Astrocyte of the cerebellum (primary cell): Measurements from ENCODE around the gene A2ML1.
"Not testable (repeated sequence)": the region's sequence is repeated elsewhere in the genome, so short reads cannot be mapped to it uniquely, and the experiment has no call there.

ENCODE experiments used
- DNase-seq: peaks from one replicate; pipeline ENCODE4 v3.0.0-alpha.2; 2011; ENCODE audit warnings: low read depth
- H3K4me3 ChIP-seq: 2 replicates; pipeline ENCODE4 v1.5.1; 2011; ENCODE audit warnings: mild to moderate bottlenecking, low read depth, low read length, moderate library complexity
- CTCF ChIP-seq: IDR thresholded peaks from 2 replicates; pipeline ENCODE4 v1.5.1; 2012; ENCODE audit warnings: low read length, low read depth, moderate library complexity, mild to moderate bottlenecking; ENCODE audit errors: missing control alignments
- in situ Hi-C: cut with HindIII; loops from 2 replicates; pipeline ENCODE4 v1.10.0; 2017; ENCODE audit warnings: low sequenced_read_pairs

A2ML1 gene

DNA sequence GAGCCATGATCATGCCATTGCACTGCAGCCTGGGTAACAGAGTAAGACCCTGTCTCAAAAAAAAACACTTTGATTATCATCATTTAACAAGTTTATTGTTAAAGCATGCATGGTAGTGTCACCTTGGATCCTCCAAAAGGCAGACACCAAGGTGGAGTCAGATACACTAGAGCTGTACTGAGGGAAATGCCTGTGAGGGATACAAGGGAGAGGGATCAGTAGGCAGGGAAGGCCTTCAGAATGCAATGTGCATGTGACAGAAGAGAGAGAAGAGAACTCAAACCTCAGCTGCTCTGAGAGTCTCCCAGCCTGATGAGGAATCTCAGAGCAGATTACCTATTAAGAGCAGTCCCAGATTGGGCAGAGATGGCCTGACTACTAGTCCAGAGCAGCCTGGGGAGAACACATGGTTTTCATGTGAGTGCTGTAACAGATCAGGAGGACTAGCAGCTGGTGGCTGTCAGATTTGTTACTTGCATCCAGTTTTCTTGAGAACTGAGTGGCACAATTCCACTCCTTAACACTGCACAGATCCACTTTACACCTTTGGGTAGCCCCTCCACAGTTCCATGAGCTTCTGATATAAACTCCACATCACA is 38.0 kb upstream of the A2ML1 start:
- DNase-seq: no peak
- in situ Hi-C loops: no loop called here

DNA sequence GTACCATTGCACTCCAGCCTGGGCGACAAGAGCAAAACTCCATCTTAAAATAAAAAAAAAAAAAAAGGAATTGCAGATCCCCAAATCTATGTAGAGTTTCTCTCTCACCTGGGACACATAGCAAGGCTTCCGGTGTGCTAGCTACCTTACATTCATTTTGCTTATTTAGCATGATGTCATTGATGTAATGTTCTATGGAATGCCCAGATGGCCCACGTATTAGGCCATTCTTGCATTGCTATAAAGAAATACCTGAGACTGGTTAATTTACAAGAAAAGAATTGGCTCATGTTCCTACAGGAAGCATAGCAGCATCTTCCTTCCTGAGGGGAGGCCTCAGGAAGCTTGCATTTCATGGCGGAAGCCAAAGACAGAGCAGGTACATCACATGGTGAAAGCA is 36.9 kb upstream of the A2ML1 start:
- no peak for TF ChIP-seq CTCF
- in situ Hi-C loops: no loop called here
- no peak for DNase-seq
- no peak overlapping the region for H3K4me3 ChIP-seq

More for the DNA sequence above, 38.0 kb upstream of the A2ML1 start:
- TF ChIP-seq CTCF: no peak
- H3K4me3 ChIP-seq: no peak overlapping the region

- DNase-seq, in situ Hi-C loops, H3K4me3 ChIP-seq: not testable (repeated sequence)
These were observed 35.2 kb upstream of the A2ML1 start for GRCh38 chr12:8787206-8787605.

- H3K4me3 ChIP-seq, in situ Hi-C loops, DNase-seq: not testable (repeated sequence)
These were observed 33.7 kb upstream of the A2ML1 start for GRCh38 chr12:8788706-8789105.

- DNase-seq, in situ Hi-C loops, H3K4me3 ChIP-seq: not testable (repeated sequence)
These were observed 32.9 kb upstream of the A2ML1 start for GRCh38 chr12:8789341-8790013.

GRCh38 chr12:8793226-8793625 is 29.2 kb upstream of the A2ML1 start:
- H3K4me3 ChIP-seq, in situ Hi-C loops, DNase-seq: not testable (repeated sequence)

DNA sequence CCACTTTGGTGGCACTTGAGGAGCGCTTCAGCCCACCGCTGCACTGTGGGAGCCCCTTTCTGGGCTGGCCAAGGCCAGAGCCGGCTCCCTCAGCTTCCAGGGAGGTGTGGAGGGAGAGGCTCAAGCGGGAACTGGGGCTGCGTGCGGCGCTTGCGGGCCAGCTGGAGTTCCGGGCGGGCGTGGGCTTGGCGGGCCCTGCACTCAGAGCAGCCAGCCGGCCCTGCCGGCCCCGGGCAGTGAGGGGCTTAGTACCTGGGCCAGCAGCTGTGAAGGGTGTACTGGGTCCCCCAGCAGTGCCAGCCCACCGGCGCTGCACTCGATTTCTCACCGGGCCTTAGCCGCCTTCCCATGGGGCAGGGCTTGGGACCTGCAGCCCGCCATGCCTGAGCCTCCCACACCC is 27.8 kb upstream of the A2ML1 start:
- in situ Hi-C loops, H3K4me3 ChIP-seq, DNase-seq: not testable (repeated sequence)

GRCh38 chr12:8796831-8797626 is 25.4 kb upstream of the A2ML1 start:
- in situ Hi-C loops: no loop called here
- no peak overlapping the region for H3K4me3 ChIP-seq
- DNase-seq: no peak
- no peak for TF ChIP-seq CTCF

DNA sequence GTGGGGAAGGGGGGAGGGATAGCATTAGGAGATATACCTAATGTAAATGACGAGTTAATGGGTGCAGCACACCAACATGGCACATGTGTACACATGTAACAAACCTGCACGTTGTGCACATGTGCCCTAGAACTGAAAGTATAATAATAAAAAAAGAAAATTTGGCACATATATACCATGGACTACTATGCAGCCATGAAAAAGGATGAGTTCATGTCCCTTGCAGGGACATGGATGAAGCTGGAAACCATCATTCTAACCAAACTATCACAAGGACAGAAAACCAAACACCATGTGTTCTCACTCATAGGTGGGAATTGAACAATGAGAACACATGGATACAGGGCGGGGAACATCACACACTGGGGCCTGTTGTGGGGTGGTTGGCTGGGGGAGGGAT is 21.2 kb upstream of the A2ML1 start:
- H3K4me3 ChIP-seq, DNase-seq, in situ Hi-C loops: not testable (repeated sequence)

DNA sequence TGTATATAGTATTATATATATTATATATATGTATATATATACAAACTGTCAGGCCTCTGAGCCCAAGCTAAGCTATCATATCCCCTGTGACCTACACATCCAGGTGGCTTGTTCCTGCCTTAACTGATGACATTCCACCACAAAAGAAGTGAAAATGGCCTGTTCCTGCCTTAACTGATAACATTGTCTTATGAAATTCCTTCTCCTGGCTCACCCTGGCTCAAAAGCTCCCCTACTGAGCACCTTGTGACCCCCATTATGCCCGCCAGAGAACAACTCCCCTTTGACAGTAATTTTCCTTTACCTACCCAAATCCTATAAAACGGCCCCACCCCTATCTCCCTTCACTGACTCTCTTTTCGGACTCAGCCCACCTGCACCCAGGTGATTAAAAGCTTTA is 17.6 kb upstream of the A2ML1 start:
- in situ Hi-C loops, DNase-seq, H3K4me3 ChIP-seq: not testable (repeated sequence)

DNA sequence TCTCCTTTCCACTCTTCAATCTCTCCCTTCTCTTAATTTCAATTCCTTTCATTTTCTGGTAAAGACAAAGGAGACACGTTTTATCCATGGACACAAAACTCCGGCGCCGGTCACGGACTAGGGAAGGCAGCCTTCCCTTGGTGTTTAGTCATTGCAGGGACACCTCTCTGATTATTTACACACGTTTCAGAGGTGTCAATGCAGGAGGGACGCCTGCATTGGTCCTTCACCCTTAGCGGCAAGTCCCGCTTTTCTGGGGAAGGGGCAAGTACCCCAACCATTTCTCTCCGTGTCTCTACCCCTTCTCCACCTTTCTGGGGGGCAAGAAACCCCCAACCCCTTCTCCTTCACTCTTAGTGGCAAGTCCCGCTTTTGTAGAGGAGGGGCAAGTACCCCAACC is 16.9 kb upstream of the A2ML1 start:
- H3K4me3 ChIP-seq, in situ Hi-C loops, DNase-seq: not testable (repeated sequence)

DNA sequence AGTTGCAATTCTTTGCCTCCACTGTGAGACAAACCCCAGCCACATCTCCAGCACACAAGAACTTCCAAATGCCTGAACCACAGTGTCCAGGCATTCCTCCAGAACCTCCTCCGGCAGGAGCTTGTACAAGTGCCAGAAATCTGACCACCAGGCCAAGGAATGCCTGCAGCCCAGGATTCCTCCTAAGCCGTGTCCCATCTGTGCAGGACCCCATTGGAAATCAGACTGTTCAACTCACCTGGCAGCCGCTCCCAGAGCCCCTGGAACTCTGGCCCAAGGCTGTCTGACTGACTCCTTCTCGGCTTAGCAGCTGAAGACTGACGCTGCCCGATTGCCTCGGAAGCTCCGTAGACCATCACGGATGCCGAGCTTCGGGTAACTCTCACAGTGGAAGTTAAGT is 15.3 kb upstream of the A2ML1 start:
- peak; percentile 83 for DNase-seq
- in situ Hi-C loops, H3K4me3 ChIP-seq: not testable (repeated sequence)

- in situ Hi-C loops, H3K4me3 ChIP-seq, DNase-seq: not testable (repeated sequence)
These were observed 12.3 kb upstream of the A2ML1 start for GRCh38 chr12:8810112-8810511.
